AG09319 (cell line): ENCODE measurements around the gene OR8B3.

ENCODE experiments used
- DNase-seq: peaks from one replicate; pipeline ENCODE4 v3.0.0-alpha.2; 2010; ENCODE audit warnings: low read depth; ENCODE audit errors: extremely low read depth
- TF ChIP-seq, protein P1 (sequence below): IDR thresholded peaks from 2 replicates; pipeline ENCODE4 v1.5.1; 2011; ENCODE audit warnings: low read depth, mild to moderate bottlenecking, inconsistent platforms, low read length, moderate library complexity

The OR8B3 gene

GRCh38 chr11:124440608-124441007 is 41.8 kb upstream of the OR8B3 start:
- DNase-seq = no peak
- TF ChIP-seq, protein P1, sequence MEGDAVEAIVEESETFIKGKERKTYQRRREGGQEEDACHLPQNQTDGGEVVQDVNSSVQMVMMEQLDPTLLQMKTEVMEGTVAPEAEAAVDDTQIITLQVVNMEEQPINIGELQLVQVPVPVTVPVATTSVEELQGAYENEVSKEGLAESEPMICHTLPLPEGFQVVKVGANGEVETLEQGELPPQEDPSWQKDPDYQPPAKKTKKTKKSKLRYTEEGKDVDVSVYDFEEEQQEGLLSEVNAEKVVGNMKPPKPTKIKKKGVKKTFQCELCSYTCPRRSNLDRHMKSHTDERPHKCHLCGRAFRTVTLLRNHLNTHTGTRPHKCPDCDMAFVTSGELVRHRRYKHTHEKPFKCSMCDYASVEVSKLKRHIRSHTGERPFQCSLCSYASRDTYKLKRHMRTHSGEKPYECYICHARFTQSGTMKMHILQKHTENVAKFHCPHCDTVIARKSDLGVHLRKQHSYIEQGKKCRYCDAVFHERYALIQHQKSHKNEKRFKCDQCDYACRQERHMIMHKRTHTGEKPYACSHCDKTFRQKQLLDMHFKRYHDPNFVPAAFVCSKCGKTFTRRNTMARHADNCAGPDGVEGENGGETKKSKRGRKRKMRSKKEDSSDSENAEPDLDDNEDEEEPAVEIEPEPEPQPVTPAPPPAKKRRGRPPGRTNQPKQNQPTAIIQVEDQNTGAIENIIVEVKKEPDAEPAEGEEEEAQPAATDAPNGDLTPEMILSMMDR = no peak

GRCh38 chr11:124434699-124435098 is 35.9 kb upstream of the OR8B3 start:
- DNase-seq = no peak
- TF ChIP-seq, protein P1 = no peak

DNA sequence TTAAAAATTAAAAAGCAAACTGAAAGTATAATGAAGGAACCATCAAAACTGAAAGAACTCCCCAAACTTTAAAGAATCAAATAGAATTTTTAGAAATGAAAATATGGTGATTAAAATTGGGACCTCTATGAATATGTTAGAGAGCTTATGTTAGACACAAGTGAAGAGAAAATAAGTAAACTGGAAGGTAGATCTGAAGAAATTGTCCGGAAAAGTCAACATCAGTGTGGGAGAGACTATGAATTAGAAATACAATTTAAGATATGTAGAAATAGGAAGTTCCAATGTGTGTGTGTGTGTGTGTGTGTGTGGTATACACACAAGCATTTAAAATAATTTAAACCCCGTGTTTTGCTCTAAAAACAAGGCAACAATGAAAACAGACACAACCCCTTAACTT is 30.8 kb upstream of the OR8B3 start:
- TF ChIP-seq, protein P1 = no peak
- no peak for DNase-seq

DNA sequence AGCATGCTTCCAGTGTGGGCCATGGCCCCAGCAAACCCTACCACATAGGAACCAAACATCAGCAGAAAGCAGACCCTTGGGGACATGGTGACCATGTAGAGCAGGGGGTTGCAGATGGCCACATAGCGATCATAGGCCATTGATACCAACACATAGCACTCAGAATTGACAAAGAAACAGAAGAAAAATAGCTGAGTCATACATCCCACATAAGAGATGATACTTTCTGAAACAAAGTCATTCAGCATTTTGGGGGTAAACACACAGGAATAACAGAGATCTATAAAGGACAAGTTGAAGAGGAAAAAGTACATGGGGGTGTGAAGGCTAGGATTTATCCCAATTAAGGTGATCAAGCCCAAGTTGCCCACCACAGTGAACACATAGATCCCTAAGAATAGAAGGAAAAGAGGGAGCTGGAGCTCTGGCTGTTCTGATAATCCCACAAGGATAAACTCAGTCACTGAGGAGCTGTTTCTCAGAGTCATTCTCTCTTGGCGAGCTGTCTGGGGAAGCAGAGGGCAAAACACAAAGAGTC is 25.6 kb upstream of the OR8B3 start, which contains the start of gene OR8B4:
TSS of gene OR8B4 (minus strand) at position 488 of the 538 bp plus-strand sequence. CDS start at position 488, 0 bp downstream.
- TF ChIP-seq, protein P1 = no peak
- DNase-seq = no peak

GRCh38 chr11:124421043-124421442 is 22.2 kb upstream of the OR8B3 start:
- DNase-seq = no peak
- TF ChIP-seq, protein P1 = no peak

DNA sequence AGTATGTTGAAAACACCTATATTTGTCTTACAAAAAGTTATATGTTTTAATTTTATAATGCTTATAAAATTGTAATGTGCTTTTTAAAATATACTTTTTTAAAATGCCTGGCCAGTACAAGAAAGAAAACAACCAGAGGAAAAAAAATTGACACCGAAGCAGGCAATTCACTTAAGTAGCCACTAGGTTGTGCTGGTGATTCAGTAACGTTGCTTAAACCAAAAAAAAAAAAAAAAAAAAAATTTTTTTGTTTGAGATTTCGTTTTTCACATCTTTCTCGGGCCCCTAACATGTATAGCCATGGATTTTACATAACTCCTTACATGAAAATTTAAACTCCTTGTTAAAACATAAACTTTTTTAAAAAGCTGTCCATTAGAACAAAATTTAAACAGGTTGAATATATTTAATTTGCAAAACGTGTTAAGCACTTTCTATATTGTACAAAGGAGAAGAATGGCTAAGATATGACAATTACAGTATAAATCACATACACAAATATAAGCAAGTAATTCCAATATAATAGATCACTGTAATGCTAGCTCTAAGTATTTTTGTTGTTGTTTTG is 16.6 kb upstream of the OR8B3 start:
- TF ChIP-seq, protein P1 = peak; percentile 63
- peak; percentile 10 for DNase-seq

GRCh38 chr11:124409906-124410305 is 11.1 kb upstream of the OR8B3 start:
- TF ChIP-seq, protein P1 = no peak
- no peak for DNase-seq
